ENCODE data around the gene BRWD1. TPM values are rescaled to one million over a fixed set of nuclear protein-coding genes. Genes with fewer than 3 reads are reported as not detected.

The BRWD1 gene
- total and polyA plus RNA-seq, 7 experiments from 2014 or later: 27.4 to 108 (median 77.9) TPM

DNA sequence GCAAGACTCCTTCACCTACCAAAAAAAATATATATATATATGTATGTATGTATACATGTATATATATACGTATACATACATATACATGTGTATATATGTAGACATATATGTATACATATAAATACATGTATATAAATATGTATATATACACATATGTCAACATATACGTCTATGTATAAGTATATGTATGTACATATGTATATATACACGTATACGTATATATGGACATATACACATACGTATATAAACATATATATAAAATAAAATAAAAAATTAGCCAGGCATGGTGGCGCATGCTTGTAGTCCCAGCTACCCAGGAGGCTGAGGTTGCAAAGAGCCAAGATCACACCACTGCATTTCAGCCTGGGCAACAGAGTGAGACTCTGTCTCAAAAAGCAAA is 31.6 kb downstream of the BRWD1 start:
- H3K27ac ChIP-seq (ENCODE audit: low read depth, low read length): no peak overlapping the region
- Mint-ChIP-seq H3K4me1 (peaks cover 5 to 24% (median 22%) of the 10 kb centered on the region in 7 donors), H3K4me3 (no peak overlapping the region), H3K36me3 (peaks cover 4 to 23% (median 9%) of the 10 kb centered on the region in 5 donors), H3K9me3 (no peaks in the 10 kb centered on the region), H3K27me3 (no peaks in the 10 kb centered on the region), H3K27ac (no peak overlapping the region)
- H3K4me1 ChIP-seq (ENCODE audit: control insufficient read depth in 2 of 2, insufficient read depth in 2 of 2, low read length in 2 of 2): no peaks in the 10 kb centered on the region
- peaks cover 5 to 30% (median 8%) of the 10 kb centered on the region in 3 experiments for H3K36me3 ChIP-seq (ENCODE audit: control insufficient read depth in 2 of 3, insufficient read depth in 3 of 3, low read length in 3 of 3)
- H3K9me3 ChIP-seq (ENCODE audit: control insufficient read depth in 2 of 3, low read length in 3 of 3): no peaks in the 10 kb centered on the region
- CTCF ChIA-PET: interaction anchor here (0.5 to 1.0 kb wide), 2 partner anchors 25 to 160 kb away, joined by 3 to 4 read pairs; no protein-coding TSS in a partner anchor
- no peaks in the 10 kb centered on the region for H3K27me3 ChIP-seq (ENCODE audit: control insufficient read depth in 2 of 2, insufficient read depth in 2 of 2, low read length in 2 of 2)
- POLR2A ChIA-PET: no interaction called here
- no peak overlapping the region for H3K4me3 ChIP-seq (ENCODE audit: low read length)
- intact Hi-C loops (cut with micrococcal nuclease): loop anchor here in 1 of 2 donors (5.0 kb wide), 1 partner anchor 90 kb away; no protein-coding TSS in a partner anchor
- DNase-seq (no peak), ATAC-seq (no peak)

DNA sequence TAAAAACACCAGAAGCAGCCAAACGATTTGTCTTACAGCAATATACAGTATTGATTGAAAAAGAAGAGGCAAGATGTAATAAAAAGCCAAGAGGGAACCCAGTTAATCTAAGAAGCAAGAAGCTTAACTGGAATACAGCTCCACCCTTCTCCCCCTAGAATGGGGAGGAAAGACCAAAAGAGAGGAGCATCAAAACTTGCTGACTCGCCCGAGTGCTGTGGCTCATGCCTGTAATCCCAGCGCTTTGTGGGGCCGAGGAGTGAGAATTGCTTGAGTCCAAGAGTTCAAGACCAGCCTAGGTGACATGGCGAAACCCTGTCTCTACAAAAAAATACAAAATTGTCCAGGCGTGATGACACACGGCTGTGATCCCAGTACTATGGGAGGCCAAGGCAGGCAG is 32.2 kb downstream of the BRWD1 start:
- H3K36me3 ChIP-seq (ENCODE audit: control insufficient read depth in 2 of 3, insufficient read depth in 3 of 3, low read length in 3 of 3): peaks cover 5 to 26% (median 8%) of the 10 kb centered on the region in 3 experiments
- no peak overlapping the region for H3K27ac ChIP-seq (ENCODE audit: low read depth, low read length)
- no peak for ATAC-seq
- H3K27me3 ChIP-seq (ENCODE audit: control insufficient read depth in 2 of 2, insufficient read depth in 2 of 2, low read length in 2 of 2): no peaks in the 10 kb centered on the region
- CTCF ChIA-PET: interaction anchor here (1.0 kb wide), 1 partner anchor 161 kb away, joined by 3 read pairs; no protein-coding TSS in a partner anchor
- Mint-ChIP-seq H3K27ac (peak overlapping the region in 5 of 9 donors; percentile 2 to 52 (median 28)), H3K27me3 (no peaks in the 10 kb centered on the region), H3K36me3 (peaks cover 5 to 23% (median 7%) of the 10 kb centered on the region in 5 donors), H3K4me1 (peaks cover 5 to 25% (median 21%) of the 10 kb centered on the region in 7 donors), H3K4me3 (no peak overlapping the region), H3K9me3 (no peaks in the 10 kb centered on the region)
- H3K9me3 ChIP-seq (ENCODE audit: control insufficient read depth in 2 of 3, low read length in 3 of 3): no peaks in the 10 kb centered on the region
- no peak for DNase-seq
- POLR2A ChIA-PET: no interaction called here
- intact Hi-C loops (cut with micrococcal nuclease): loop anchor here in 1 of 2 donors (5.0 kb wide), 1 partner anchor 89 kb away; no protein-coding TSS in a partner anchor
- no peaks in the 10 kb centered on the region for H3K4me1 ChIP-seq (ENCODE audit: control insufficient read depth in 2 of 2, insufficient read depth in 2 of 2, low read length in 2 of 2)
- H3K4me3 ChIP-seq (ENCODE audit: low read length): no peak overlapping the region

DNA sequence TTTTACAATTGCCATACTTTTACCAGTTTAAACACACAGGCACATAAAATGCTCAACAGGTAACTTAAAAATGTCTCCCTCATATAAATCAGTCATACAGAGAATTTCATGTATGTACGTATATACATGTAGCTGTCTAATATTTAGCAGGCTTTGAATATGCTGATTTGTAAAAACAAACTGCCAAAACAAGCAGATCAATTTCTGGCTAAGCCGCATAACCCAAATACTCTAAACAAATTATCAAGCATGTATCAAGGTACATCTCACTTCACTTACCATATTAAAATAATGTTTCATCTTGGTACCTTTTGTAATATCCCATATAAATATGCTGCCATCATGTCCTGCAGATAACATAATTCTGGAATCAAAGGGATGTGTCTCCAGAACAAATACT is 43.8 kb downstream of the BRWD1 start:
- H3K36me3 Mint-ChIP-seq: peaks cover 8 to 39% (median 21%) of the 10 kb centered on the region in 5 donors
- no peaks in the 10 kb centered on the region for H3K9me3 ChIP-seq (ENCODE audit: control insufficient read depth in 2 of 3, low read length in 3 of 3)
- CTCF ChIA-PET: no interaction called here
- peaks cover 0 to 7% (median 3%) of the 10 kb centered on the region in 7 donors for H3K4me1 Mint-ChIP-seq
- H3K4me3 Mint-ChIP-seq: no peak overlapping the region
- no peaks in the 10 kb centered on the region for H3K9me3 Mint-ChIP-seq
- POLR2A ChIA-PET: no interaction called here
- no peak overlapping the region for H3K27ac Mint-ChIP-seq
- peaks cover 7 to 54% (median 13%) of the 10 kb centered on the region in 3 experiments for H3K36me3 ChIP-seq (ENCODE audit: control insufficient read depth in 2 of 3, insufficient read depth in 3 of 3, low read length in 3 of 3)
- H3K4me1 ChIP-seq (ENCODE audit: control insufficient read depth in 2 of 2, insufficient read depth in 2 of 2, low read length in 2 of 2): no peaks in the 10 kb centered on the region
- no peak for DNase-seq
- ATAC-seq: no peak
- H3K27me3 ChIP-seq (ENCODE audit: control insufficient read depth in 2 of 2, insufficient read depth in 2 of 2, low read length in 2 of 2): no peaks in the 10 kb centered on the region
- no peak overlapping the region for H3K27ac ChIP-seq (ENCODE audit: low read depth, low read length)
- intact Hi-C loops (cut with micrococcal nuclease): loop anchor here in 1 of 2 donors (5.0 kb wide), 1 partner anchor 32 kb away; no protein-coding TSS in a partner anchor
- H3K4me3 ChIP-seq (ENCODE audit: low read length): no peak overlapping the region
- H3K27me3 Mint-ChIP-seq: no peaks in the 10 kb centered on the region

DNA sequence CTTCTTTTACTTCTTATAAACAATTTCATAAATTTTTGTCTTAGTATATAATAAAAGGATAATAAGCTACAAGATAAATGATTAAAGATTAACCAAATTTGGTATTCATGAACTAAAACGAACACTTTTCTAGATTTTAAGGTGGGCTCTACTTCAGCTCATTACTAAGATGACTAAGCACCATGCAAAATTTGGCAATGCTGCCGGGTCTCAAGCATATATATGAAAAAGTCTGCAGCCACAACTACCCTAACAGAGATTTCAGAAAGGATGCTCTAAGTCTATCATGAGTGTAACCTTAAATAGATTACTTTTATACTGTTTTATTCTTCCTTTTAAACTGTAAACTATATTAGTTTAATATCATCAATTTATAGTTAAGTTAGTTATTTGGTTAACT is 47.8 kb downstream of the BRWD1 start:
- Histone ChIP-seq H3K4me1 (ENCODE audit: control insufficient read depth in 2 of 2, insufficient read depth in 2 of 2, low read length in 2 of 2) (no peaks in the 10 kb centered on the region), H3K4me3 (ENCODE audit: low read length) (no peak overlapping the region), H3K27ac (ENCODE audit: low read depth, low read length) (no peak overlapping the region), H3K9me3 (ENCODE audit: control insufficient read depth in 2 of 3, low read length in 3 of 3) (no peaks in the 10 kb centered on the region), H3K36me3 (ENCODE audit: control insufficient read depth in 2 of 3, insufficient read depth in 3 of 3, low read length in 3 of 3) (peaks cover 4 to 67% (median 10%) of the 10 kb centered on the region in 3 experiments), H3K27me3 (ENCODE audit: control insufficient read depth in 2 of 2, insufficient read depth in 2 of 2, low read length in 2 of 2) (no peaks in the 10 kb centered on the region)
- ATAC-seq (no peak), DNase-seq (no peak)
- H3K4me1 Mint-ChIP-seq: peaks cover 1 to 14% (median 5%) of the 10 kb centered on the region in 7 donors
- ChIA-PET POLR2A (interaction anchor here (0.7 kb wide), 1 partner anchor 79 kb away, joined by 3 read pairs; no protein-coding TSS in a partner anchor), CTCF (interaction anchor here (0.6 kb wide), 1 partner anchor 84 kb away, joined by 6 read pairs; no protein-coding TSS in a partner anchor)
- H3K36me3 Mint-ChIP-seq: peaks cover under 1 to 49% (median 35%) of the 10 kb centered on the region in 5 donors
- no peak overlapping the region for H3K4me3 Mint-ChIP-seq
- H3K27me3 Mint-ChIP-seq: no peaks in the 10 kb centered on the region
- intact Hi-C loops (cut with micrococcal nuclease): no loop called here
- no peaks in the 10 kb centered on the region for H3K9me3 Mint-ChIP-seq
- no peak overlapping the region for H3K27ac Mint-ChIP-seq

DNA sequence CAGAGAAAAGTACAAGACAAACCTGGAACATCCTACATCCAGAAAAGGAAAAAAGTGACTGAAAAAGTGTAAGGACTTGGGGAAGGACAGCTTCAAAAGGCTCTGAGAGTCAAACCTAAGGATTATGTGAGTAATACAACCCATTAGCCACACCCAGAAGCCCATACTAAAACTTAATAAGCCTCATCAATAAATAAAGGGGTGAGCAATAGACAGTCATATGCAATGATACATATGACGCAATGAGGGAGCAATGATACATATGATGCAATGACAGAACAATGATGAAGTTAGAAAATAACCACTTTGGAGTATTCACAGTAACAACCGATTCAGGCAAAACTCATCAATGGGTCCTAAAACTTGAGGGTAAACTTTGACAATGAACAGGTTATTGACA is 50.1 kb downstream of the BRWD1 start:
- Mint-ChIP-seq H3K9me3 (no peaks in the 10 kb centered on the region), H3K4me1 (peaks cover 0 to 19% (median 8%) of the 10 kb centered on the region in 7 donors), H3K4me3 (no peak overlapping the region), H3K36me3 (peaks cover 4 to 40% (median 31%) of the 10 kb centered on the region in 5 donors), H3K27me3 (no peaks in the 10 kb centered on the region), H3K27ac (no peak overlapping the region)
- Histone ChIP-seq H3K4me1 (ENCODE audit: control insufficient read depth in 2 of 2, insufficient read depth in 2 of 2, low read length in 2 of 2) (no peaks in the 10 kb centered on the region), H3K36me3 (ENCODE audit: control insufficient read depth in 2 of 3, insufficient read depth in 3 of 3, low read length in 3 of 3) (peaks cover 0 to 65% (median 13%) of the 10 kb centered on the region in 3 experiments), H3K9me3 (ENCODE audit: control insufficient read depth in 2 of 3, low read length in 3 of 3) (no peaks in the 10 kb centered on the region), H3K27ac (ENCODE audit: low read depth, low read length) (no peak overlapping the region), H3K27me3 (ENCODE audit: control insufficient read depth in 2 of 2, insufficient read depth in 2 of 2, low read length in 2 of 2) (no peaks in the 10 kb centered on the region), H3K4me3 (ENCODE audit: low read length) (no peak overlapping the region)
- POLR2A ChIA-PET: no interaction called here
- CTCF ChIA-PET: interaction anchor here (0.8 kb wide), 1 partner anchor 10 kb away, joined by 4 read pairs; no protein-coding TSS in a partner anchor
- ATAC-seq (no peak), DNase-seq (no peak)
- intact Hi-C loops (cut with micrococcal nuclease): loop anchor here in 1 of 2 donors (5.0 kb wide), 2 partner anchors 34 to 49 kb away; partner anchors contain the start of gene BRWD1

DNA sequence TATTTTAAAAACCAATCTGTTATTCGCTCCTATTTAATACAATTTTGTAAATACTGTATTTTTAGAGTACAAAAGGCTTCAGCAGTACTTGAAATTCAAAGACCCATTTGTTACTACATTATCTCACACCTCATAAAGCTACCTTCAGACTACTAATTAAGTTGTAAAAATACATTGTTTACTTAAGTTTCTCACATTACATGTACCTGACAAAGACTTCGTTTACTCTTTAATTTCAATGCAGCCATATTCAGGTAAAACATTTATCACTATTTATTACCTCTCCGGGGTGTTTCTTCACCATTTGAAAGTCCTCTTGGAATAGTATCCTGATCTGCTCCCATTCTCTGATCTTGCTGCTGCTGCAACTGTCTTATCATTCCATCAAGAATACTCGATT is 55.2 kb downstream of the BRWD1 start:
- Histone ChIP-seq H3K4me1 (ENCODE audit: control insufficient read depth in 2 of 2, insufficient read depth in 2 of 2, low read length in 2 of 2) (no peaks in the 10 kb centered on the region), H3K27me3 (ENCODE audit: control insufficient read depth in 2 of 2, insufficient read depth in 2 of 2, low read length in 2 of 2) (no peaks in the 10 kb centered on the region), H3K9me3 (ENCODE audit: control insufficient read depth in 2 of 3, low read length in 3 of 3) (no peaks in the 10 kb centered on the region), H3K27ac (ENCODE audit: low read depth, low read length) (no peak overlapping the region), H3K36me3 (ENCODE audit: control insufficient read depth in 2 of 3, insufficient read depth in 3 of 3, low read length in 3 of 3) (peaks cover 3 to 62% (median 9%) of the 10 kb centered on the region in 3 experiments), H3K4me3 (ENCODE audit: low read length) (no peak overlapping the region)
- H3K36me3 Mint-ChIP-seq: peaks cover 4 to 42% (median 20%) of the 10 kb centered on the region in 5 donors
- intact Hi-C loops (cut with micrococcal nuclease): loop anchor here in 1 of 2 donors (2.0 to 5.0 kb wide), 2 partner anchors 15 to 129 kb away; no protein-coding TSS in a partner anchor
- H3K9me3 Mint-ChIP-seq: no peaks in the 10 kb centered on the region
- DNase-seq (no peak), ATAC-seq (no peak)
- POLR2A ChIA-PET: no interaction called here
- no peaks in the 10 kb centered on the region for H3K27me3 Mint-ChIP-seq
- H3K27ac Mint-ChIP-seq: peak overlapping the region in 1 of 9 donors; percentile 14
- no peak overlapping the region for H3K4me3 Mint-ChIP-seq
- CTCF ChIA-PET: no interaction called here
- peaks cover 0 to 20% (median 6%) of the 10 kb centered on the region in 7 donors for H3K4me1 Mint-ChIP-seq

DNA sequence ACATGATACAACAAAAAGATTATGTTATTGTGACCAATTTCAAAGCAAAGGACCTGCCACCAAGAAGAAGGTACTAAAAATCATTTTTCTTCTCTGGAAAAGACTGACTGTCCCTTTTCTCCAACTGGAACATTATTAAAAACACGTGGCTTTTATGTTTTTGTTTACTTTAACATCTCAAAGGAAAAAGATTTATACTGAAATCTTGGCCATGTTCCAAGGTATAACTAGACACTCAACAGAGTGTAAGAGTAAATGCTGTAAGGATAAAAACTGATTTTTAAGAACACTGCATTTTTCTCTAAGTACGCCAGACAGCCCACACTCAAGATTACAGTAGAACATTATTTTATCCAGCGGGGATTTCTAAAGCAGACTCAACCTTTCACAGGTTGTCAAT is 62.1 kb downstream of the BRWD1 start:
- no peaks in the 10 kb centered on the region for H3K4me1 ChIP-seq (ENCODE audit: control insufficient read depth in 2 of 2, insufficient read depth in 2 of 2, low read length in 2 of 2)
- Mint-ChIP-seq H3K4me3 (no peak overlapping the region), H3K27ac (no peak overlapping the region), H3K4me1 (peaks cover 0 to 16% (median 5%) of the 10 kb centered on the region in 7 donors), H3K27me3 (no peaks in the 10 kb centered on the region), H3K36me3 (peaks cover 7 to 46% (median 15%) of the 10 kb centered on the region in 5 donors), H3K9me3 (no peaks in the 10 kb centered on the region)
- POLR2A ChIA-PET: no interaction called here
- H3K4me3 ChIP-seq (ENCODE audit: low read length): no peak overlapping the region
- intact Hi-C loops (cut with micrococcal nuclease): no loop called here
- H3K27ac ChIP-seq (ENCODE audit: low read depth, low read length): no peak overlapping the region
- peaks cover 6 to 56% (median 9%) of the 10 kb centered on the region in 3 experiments for H3K36me3 ChIP-seq (ENCODE audit: control insufficient read depth in 2 of 3, insufficient read depth in 3 of 3, low read length in 3 of 3)
- ATAC-seq (no peak), DNase-seq (no peak)
- CTCF ChIA-PET: no interaction called here
- no peaks in the 10 kb centered on the region for H3K27me3 ChIP-seq (ENCODE audit: control insufficient read depth in 2 of 2, insufficient read depth in 2 of 2, low read length in 2 of 2)
- H3K9me3 ChIP-seq (ENCODE audit: control insufficient read depth in 2 of 3, low read length in 3 of 3): no peaks in the 10 kb centered on the region
